Nephron progenitor cell (in vitro differentiated cells): ENCODE measurements around the gene ST6GAL1.

Source experiments
- DNase-seq: peaks from one replicate; pipeline ENCODE4 v3.0.0; 2021
- H3K27ac Mint-ChIP-seq: 2 replicates; pipeline ENCODE4 v1.8.0; 2021; ENCODE audit warnings: mild to moderate bottlenecking, moderate library complexity, mixed read lengths
- H3K27me3 Mint-ChIP-seq: 2 replicates; pipeline ENCODE4 v1.8.0; 2021; ENCODE audit warnings: mild to moderate bottlenecking, low read depth, mixed read lengths; ENCODE audit not compliant: poor library complexity
- H3K36me3 Mint-ChIP-seq: 2 replicates; pipeline ENCODE4 v1.8.0; 2021; ENCODE audit warnings: low read depth, mixed read lengths
- H3K4me1 Mint-ChIP-seq: 2 replicates; pipeline ENCODE4 v1.8.0; 2021; ENCODE audit warnings: mixed read lengths
- H3K4me3 Mint-ChIP-seq: 2 replicates; pipeline ENCODE4 v1.8.0; 2021; ENCODE audit warnings: mild to moderate bottlenecking, moderate library complexity, mixed read lengths
- H3K9me3 Mint-ChIP-seq: 2 replicates; pipeline ENCODE4 v1.8.0; 2021; ENCODE audit warnings: mild to moderate bottlenecking, moderate library complexity, mixed read lengths
- CTCF ChIP-seq: fragments of 200-600 bp; sonication (generic); IDR thresholded peaks from 2 replicates; pipeline ENCODE4 v1.5.0; 2021; ENCODE audit warnings: antibody characterized with exemption

The ST6GAL1 gene

GRCh38 chr3:187042874-187043458, 112.6 kb downstream of the ST6GAL1 start:
- H3K36me3 Mint-ChIP-seq, result peaks cover 93% of the 10 kb centered on the region

GRCh38 chr3:187044206-187044605, 113.9 kb downstream of the ST6GAL1 start:
- no peaks in the 10 kb centered on the region for H3K4me1 Mint-ChIP-seq
- no peak overlapping the region for H3K4me3 Mint-ChIP-seq
- H3K36me3 Mint-ChIP-seq, result peaks cover 91% of the 10 kb centered on the region
- no peaks in the 10 kb centered on the region for H3K27me3 Mint-ChIP-seq
- peaks cover 5% of the 10 kb centered on the region for H3K9me3 Mint-ChIP-seq
- peak overlapping the region; percentile 23 for H3K27ac Mint-ChIP-seq
- TF ChIP-seq CTCF, result no peak
- no peak for DNase-seq

More at GRCh38 chr3:187042874-187043458, 112.6 kb downstream of the ST6GAL1 start:
- H3K27me3 Mint-ChIP-seq, result no peaks in the 10 kb centered on the region
- H3K4me3 Mint-ChIP-seq, result no peak overlapping the region
- TF ChIP-seq CTCF, result no peak
- no peak for DNase-seq
- peaks cover 5% of the 10 kb centered on the region for H3K9me3 Mint-ChIP-seq
- H3K4me1 Mint-ChIP-seq, result no peaks in the 10 kb centered on the region
- no peak overlapping the region for H3K27ac Mint-ChIP-seq

- H3K9me3 Mint-ChIP-seq, result peaks cover 5% of the 10 kb centered on the region
- peaks cover 91% of the 10 kb centered on the region for H3K36me3 Mint-ChIP-seq
- H3K27me3 Mint-ChIP-seq, result no peaks in the 10 kb centered on the region
- DNase-seq, result no peak
- H3K4me1 Mint-ChIP-seq, result no peaks in the 10 kb centered on the region
- TF ChIP-seq CTCF, result no peak
- H3K4me3 Mint-ChIP-seq, result no peak overlapping the region
- no peak overlapping the region for H3K27ac Mint-ChIP-seq
Measured at GRCh38 chr3:187044867-187045552, 114.7 kb downstream of the ST6GAL1 start.

GRCh38 chr3:187046033-187046432, 115.7 kb downstream of the ST6GAL1 start:
- no peaks in the 10 kb centered on the region for H3K4me1 Mint-ChIP-seq
- no peak overlapping the region for H3K27ac Mint-ChIP-seq
- H3K36me3 Mint-ChIP-seq, result peaks cover 91% of the 10 kb centered on the region
- DNase-seq, result no peak
- no peaks in the 10 kb centered on the region for H3K27me3 Mint-ChIP-seq
- H3K4me3 Mint-ChIP-seq, result no peak overlapping the region
- peaks cover 5% of the 10 kb centered on the region for H3K9me3 Mint-ChIP-seq
- TF ChIP-seq CTCF, result no peak

- no peak for TF ChIP-seq CTCF
- Mint-ChIP-seq H3K4me3 (no peak overlapping the region), H3K9me3 (peaks cover 39% of the 10 kb centered on the region), H3K27ac (peak overlapping the region; percentile 46), H3K27me3 (no peaks in the 10 kb centered on the region), H3K36me3 (peaks cover 95% of the 10 kb centered on the region), H3K4me1 (no peaks in the 10 kb centered on the region)
- DNase-seq, result no peak
Measured at GRCh38 chr3:187049462-187050101, 119.3 kb downstream of the ST6GAL1 start.
